PFSK-1 (cell line): ENCODE data around the gene PGP.

Experiments used
- FOXP2 ChIP-seq: optimal IDR thresholded peaks from 2 replicates; pipeline ENCODE3; 2011; ENCODE audit warnings: borderline replicate concordance, control low read depth, inconsistent platforms; ENCODE audit not compliant: insufficient read depth; ENCODE audit errors: extremely low read length, extremely low read depth
- POLR2AphosphoS5 ChIP-seq: IDR thresholded peaks from 2 replicates; pipeline ENCODE4 v1.6.1; 2012; ENCODE audit warnings: low read depth, mild to moderate bottlenecking, control low read depth, low read length, moderate library complexity
- TAF1 ChIP-seq: IDR thresholded peaks from 2 replicates; pipeline ENCODE4 v1.6.1; 2012; ENCODE audit warnings: low read length, control low read depth, borderline replicate concordance; ENCODE audit not compliant: insufficient read depth

DNA sequence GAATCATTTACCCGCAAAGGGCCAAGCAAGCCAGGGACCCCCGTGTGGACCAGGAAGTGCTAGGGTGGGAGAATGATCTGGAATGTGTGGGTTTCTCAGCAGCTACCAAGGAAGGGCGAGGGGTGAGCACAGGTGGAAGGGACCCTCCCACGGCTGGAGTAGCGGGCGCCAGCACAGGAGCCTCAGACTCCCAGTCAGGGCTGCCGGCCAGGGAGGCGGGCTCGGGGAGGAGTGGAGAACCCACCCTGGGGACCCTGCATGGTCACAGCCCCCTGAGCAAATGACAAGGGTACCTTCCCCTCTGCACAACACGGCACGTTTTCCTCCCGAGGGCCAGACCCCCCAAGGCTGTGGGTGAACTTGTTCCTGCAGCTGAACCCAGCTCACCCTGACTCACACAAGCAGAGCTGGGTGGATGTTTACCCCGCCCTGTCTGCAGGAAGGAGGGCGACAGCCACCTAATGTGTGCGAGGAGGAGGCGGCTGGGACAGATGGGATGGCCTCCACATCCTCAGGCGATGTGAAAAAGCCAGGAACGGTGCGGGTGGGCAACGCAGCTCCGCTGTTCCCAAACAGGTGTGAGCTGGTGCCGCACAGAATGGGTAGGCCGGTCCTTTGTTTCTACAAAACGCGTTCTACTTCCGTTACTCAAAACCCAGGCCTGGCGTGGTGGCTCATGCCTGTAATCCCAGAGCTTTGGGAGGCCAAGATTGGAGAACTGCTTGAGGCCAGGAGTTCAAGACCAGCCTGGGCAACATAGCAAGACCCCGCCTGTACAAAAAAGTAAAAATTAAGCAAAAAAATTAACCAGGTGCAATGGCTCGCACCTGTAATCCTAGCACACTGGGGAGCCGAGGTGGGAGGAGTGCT lies 30.5 kb upstream of the PGP start:
- no peak for TF ChIP-seq POLR2AphosphoS5
- TF ChIP-seq TAF1, result no peak
- TF ChIP-seq FOXP2, result no peak
